Spleen (tissue), 11 donors: ENCODE results near the gene BOD1. TPM values are rescaled to one million over a fixed set of nuclear protein-coding genes. Genes with fewer than 3 reads are reported as not detected.

Experiments
- DNase-seq: peaks from one replicate; pipeline ENCODE4 v3.0.0-alpha.2; 2020
- H3K27ac ChIP-seq, 8 donors: fragments of 200-600 bp; sonication (generic) in 7 of 8; 1 replicate in 4 of 8; 2 replicates in 4 of 8; pipeline versions ENCODE4 v1.5.0 to v1.8.0; 2016 to 2021; ENCODE audit warnings: inconsistent platforms in 4 of 8, mild to moderate bottlenecking in 4 of 8, moderate library complexity in 1 of 8
- H3K27me3 ChIP-seq, 7 donors: fragments of 200-600 bp; sonication (generic) in 6 of 7; replicated peaks in 1 of 7; 1 replicate in 4 of 7; 2 replicates in 3 of 7; pipeline versions ENCODE4 v1.5.0 to v1.8.0; 2016 to 2021; ENCODE audit warnings: inconsistent platforms in 3 of 7, mild to moderate bottlenecking in 1 of 7
- H3K36me3 ChIP-seq, 6 donors: fragments of 200-600 bp; sonication (generic) in 5 of 6; 1 replicate in 4 of 6; 2 replicates in 2 of 6; pipeline versions ENCODE4 v1.5.0 to v1.8.0; 2016 to 2021; ENCODE audit warnings: inconsistent platforms in 2 of 6
- H3K4me1 ChIP-seq, 6 donors: fragments of 200-600 bp; sonication (generic) in 5 of 6; 1 replicate in 3 of 6; 2 replicates in 3 of 6; pipeline versions ENCODE4 v1.5.0 to v1.8.0; 2016 to 2021; ENCODE audit warnings: inconsistent platforms in 3 of 6
- H3K4me3 ChIP-seq, 8 donors: fragments of 200-600 bp; sonication (generic) in 7 of 8; 1 replicate in 4 of 8; 2 replicates in 4 of 8; pipeline versions ENCODE4 v1.5.0 to v1.8.0; 2016 to 2021; ENCODE audit warnings: inconsistent platforms in 4 of 8, mild to moderate bottlenecking in 4 of 8, moderate library complexity in 2 of 8
- H3K9me3 ChIP-seq, 8 donors: fragments of 200-600 bp; sonication (generic) in 7 of 8; 1 replicate in 4 of 8; 2 replicates in 4 of 8; pipeline versions ENCODE4 v1.5.0 to v1.8.0; 2016 to 2021; ENCODE audit warnings: inconsistent platforms in 4 of 8
- POLR2A ChIP-seq, 3 donors: fragments of 450-650 bp; IDR thresholded peaks; one replicate each; pipeline ENCODE4 v1.5.1; 2017; ENCODE audit warnings: antibody characterized with exemption in 3 of 3, mild to moderate bottlenecking in 1 of 3
- POLR2AphosphoS5 ChIP-seq, 3 donors: sonication (generic); formaldehyde crosslinking; IDR thresholded peaks; one replicate each; pipeline ENCODE4 v1.5.1; 2017; ENCODE audit warnings: antibody characterized with exemption in 3 of 3
- WGBS, 5 donors: extraction: QIAGEN DNeasy Blood & Tissue Kit in 3 of 5; methylation state at CpG; one replicate each; pipeline versions ENCODE4 v1.1.5 to v1.1.7; 2013 to 2018; 5-methylcytosine and 5-hydroxymethylcytosine counted together
- intact Hi-C: fragments of 100-400 bp; cut with DNase I; formaldehyde crosslinking; loops from one replicate; pipeline ENCODE4 v1.15.0; 2023; ENCODE audit warnings: low total_unique reads
- polyA plus RNA-seq, 3 donors: library from polyadenylated mRNA; stranded (reverse); fragments of 200-250 nt; gene quantifications; one replicate each; pipeline ENCODE4 v1.2.1, GENCODE V29; 2013
- total RNA-seq, 7 donors: library from RNA; depleted of rRNA in 3 of 7; stranded (reverse); fragments of >200 nt in 3 of 7; fragmentation: NEBNext Ultra II Directional in 4 of 7; extraction: Animal tissue kit (Norgen Biotek cat#: 25700) in 4 of 7; gene quantifications; one replicate each; pipeline versions ENCODE4 v1.1.0 to v1.2.1, GENCODE V29; 2016 to 2021
- TF ChIP-seq, protein P1 (sequence below), 11 experiments: fragments of 200-600 bp in 7 of 11; fragments of 450-650 bp in 4 of 11; sonication (generic) in 4 of 11; IDR thresholded peaks in 8 of 11; conservative IDR thresholded peaks in 3 of 11; 1 replicate in 7 of 11; 2 replicates in 4 of 11; pipeline versions ENCODE4 v1.4.0 to v1.8.0; 2016 to 2021; ENCODE audit warnings: antibody characterized with exemption in 11 of 11, inconsistent platforms in 4 of 11, mild to moderate bottlenecking in 1 of 11
- donor health status: healthy with polysubstance abuse.
- donor health status: DM: no; HTN: no; CAD: no; lungs with moderate emphysema.
- donor health status: DM: no; HTN: no; CAD: no.
- donor health status: Bipolar disorder and iron deficiency.
- donor health status: healthy.
- donor health status: DM: no; HTN: no; CAD: no.
- donor health status: DM: yes; HTN: yes; CAD: no.

The BOD1 gene
- total and polyA plus RNA-seq, 10 donors: 28.1 to 40.5 (median 31.6) TPM

DNA sequence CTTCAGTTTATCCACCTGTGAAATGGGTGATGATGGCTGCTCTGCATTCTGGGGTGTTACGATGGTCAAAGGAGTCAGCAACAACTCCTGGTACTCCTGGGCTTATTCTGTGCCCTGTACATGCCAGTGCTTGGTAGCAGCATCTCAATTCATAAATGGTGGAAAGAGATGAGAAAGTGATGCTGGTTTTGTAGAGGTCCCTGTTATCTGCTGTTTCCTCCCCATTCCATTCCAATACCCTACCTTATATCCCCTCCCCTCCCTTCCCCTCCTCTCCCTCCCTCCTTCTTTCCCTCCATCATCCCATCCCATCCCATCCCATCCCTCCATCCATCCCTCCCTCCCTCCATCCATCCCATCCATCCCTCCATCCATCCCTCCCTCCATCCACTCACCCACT lies 19.1 kb downstream of the BOD1 start:
- H3K9me3 ChIP-seq: peaks cover 2 to 33% (median 24%) of the 10 kb centered on the region in 8 donors
- H3K27me3 ChIP-seq: no peaks in the 10 kb centered on the region
- intact Hi-C loops: no loop called here
- no peaks in the 10 kb centered on the region for H3K4me1 ChIP-seq
- TF ChIP-seq POLR2A (IDR thresholded peaks at IDR 0.05): no peak
- TF ChIP-seq, protein P1, sequence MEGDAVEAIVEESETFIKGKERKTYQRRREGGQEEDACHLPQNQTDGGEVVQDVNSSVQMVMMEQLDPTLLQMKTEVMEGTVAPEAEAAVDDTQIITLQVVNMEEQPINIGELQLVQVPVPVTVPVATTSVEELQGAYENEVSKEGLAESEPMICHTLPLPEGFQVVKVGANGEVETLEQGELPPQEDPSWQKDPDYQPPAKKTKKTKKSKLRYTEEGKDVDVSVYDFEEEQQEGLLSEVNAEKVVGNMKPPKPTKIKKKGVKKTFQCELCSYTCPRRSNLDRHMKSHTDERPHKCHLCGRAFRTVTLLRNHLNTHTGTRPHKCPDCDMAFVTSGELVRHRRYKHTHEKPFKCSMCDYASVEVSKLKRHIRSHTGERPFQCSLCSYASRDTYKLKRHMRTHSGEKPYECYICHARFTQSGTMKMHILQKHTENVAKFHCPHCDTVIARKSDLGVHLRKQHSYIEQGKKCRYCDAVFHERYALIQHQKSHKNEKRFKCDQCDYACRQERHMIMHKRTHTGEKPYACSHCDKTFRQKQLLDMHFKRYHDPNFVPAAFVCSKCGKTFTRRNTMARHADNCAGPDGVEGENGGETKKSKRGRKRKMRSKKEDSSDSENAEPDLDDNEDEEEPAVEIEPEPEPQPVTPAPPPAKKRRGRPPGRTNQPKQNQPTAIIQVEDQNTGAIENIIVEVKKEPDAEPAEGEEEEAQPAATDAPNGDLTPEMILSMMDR (IDR thresholded peaks at IDR 0.05 in 8 of 11, conservative IDR thresholded peaks at IDR 0.05 in 3 of 11): no peak
- TF ChIP-seq POLR2AphosphoS5 (IDR thresholded peaks at IDR 0.05): no peak
- DNase-seq: no peak
- H3K27ac ChIP-seq: no peak overlapping the region
- H3K4me3 ChIP-seq: no peak overlapping the region
- WGBS, 5 donors: 89 to 100% (median 98%) methylated on average over 1 of the region's 1 CpG
- peaks cover 0 to 31% (median 0%) of the 10 kb centered on the region in 6 donors for H3K36me3 ChIP-seq

DNA sequence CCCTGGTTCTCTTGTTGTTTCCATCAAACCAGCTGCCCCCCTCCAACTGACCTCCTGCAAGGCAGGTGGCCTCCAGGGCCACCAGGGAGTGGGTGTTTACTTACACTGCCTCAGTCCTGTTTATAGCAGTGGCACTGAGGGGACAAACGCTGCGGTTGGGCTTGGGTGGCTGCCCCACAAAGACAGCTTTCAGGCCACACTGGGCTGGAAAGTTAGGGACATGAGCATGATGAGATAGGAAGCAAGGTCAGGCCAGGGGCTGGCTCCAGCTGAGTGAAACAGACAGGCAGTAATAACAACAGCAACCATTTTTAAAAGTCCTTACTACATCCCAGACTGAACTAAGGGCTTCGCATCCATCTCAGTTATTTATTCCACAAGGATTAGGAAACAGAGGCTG lies 20.6 kb downstream of the BOD1 start:
- H3K9me3 ChIP-seq: peaks cover 5 to 48% (median 39%) of the 10 kb centered on the region in 8 donors
- no peaks in the 10 kb centered on the region for H3K27me3 ChIP-seq
- no peak for DNase-seq
- H3K36me3 ChIP-seq: peaks cover 0 to 29% (median 0%) of the 10 kb centered on the region in 6 donors
- 71 to 84% (median 75%) methylated on average over 3 of the region's 3 CpGs for WGBS, 5 donors
- TF ChIP-seq, protein P1 (IDR thresholded peaks at IDR 0.05 in 8 of 11, conservative IDR thresholded peaks at IDR 0.05 in 3 of 11): no peak
- TF ChIP-seq POLR2AphosphoS5 (IDR thresholded peaks at IDR 0.05): no peak
- TF ChIP-seq POLR2A (IDR thresholded peaks at IDR 0.05): no peak
- H3K4me1 ChIP-seq: no peaks in the 10 kb centered on the region
- intact Hi-C loops: no loop called here
- H3K27ac ChIP-seq: no peak overlapping the region
- no peak overlapping the region for H3K4me3 ChIP-seq

DNA sequence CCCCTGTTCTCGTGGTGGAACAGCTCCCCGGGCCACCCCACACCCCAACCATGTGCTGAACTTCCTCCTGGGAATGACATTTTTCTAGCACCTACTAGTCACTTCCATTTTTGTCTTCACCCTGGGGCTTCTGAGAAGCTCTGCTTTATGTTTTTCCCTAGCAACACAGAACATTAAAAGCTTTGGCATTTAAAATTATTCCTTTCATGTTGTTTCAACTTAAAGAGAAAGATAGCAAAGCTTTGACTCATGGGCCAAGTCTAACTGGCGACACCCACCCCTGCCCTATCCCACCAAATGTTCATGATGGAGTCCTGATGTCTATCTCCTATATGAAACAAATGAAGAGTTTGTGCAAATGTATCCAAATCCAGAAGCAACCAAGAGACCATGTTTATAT lies 22.4 kb downstream of the BOD1 start:
- Histone ChIP-seq H3K27ac (no peak overlapping the region), H3K36me3 (peaks cover 0 to 22% (median 0%) of the 10 kb centered on the region in 6 donors), H3K4me3 (no peak overlapping the region), H3K4me1 (no peaks in the 10 kb centered on the region), H3K27me3 (no peaks in the 10 kb centered on the region), H3K9me3 (peaks cover 5 to 65% (median 53%) of the 10 kb centered on the region in 8 donors)
- WGBS, 5 donors: 76 to 83% (median 80%) methylated on average over 3 of the region's 3 CpGs
- no peak for DNase-seq
- TF ChIP-seq, protein P1 (IDR thresholded peaks at IDR 0.05 in 8 of 11, conservative IDR thresholded peaks at IDR 0.05 in 3 of 11): no peak
- TF ChIP-seq POLR2A (IDR thresholded peaks at IDR 0.05) (no peak), POLR2AphosphoS5 (IDR thresholded peaks at IDR 0.05) (no peak)
- intact Hi-C loops: no loop called here

DNA sequence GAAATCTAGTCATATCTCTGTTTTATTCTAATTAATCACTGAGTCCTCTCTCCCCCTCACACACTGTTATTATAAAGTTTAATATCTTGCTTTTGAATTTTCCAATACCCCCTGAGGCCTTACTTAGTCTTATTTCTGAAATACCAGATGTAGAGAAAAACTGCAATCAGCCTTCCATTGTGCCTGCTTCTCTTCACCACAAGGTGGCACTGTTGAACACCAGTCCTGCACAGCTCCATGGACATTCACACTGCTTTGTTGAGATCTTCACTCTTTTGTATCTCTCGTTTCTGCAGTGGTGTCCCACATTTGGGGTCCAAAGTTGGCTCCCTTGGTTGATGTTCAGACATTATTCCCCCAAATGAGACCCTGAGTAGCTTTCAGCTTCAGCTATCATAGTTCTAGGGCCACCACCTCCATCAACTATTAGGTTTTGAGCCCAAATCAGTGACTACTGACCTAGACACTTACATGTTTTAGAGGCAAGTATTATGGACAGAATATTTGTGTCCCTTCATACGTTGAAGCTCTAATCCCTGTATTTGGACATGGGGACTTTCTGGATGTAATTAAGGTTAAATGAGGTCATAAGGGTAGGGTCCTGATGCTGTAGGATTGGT lies 24.3 kb downstream of the BOD1 start:
- TF ChIP-seq, protein P1 (IDR thresholded peaks at IDR 0.05 in 8 of 11, conservative IDR thresholded peaks at IDR 0.05 in 3 of 11): peak in 6 of 11 experiments; percentile 13 to 55 (median 32)
- TF ChIP-seq POLR2A (IDR thresholded peaks at IDR 0.05): no peak
- no peak for TF ChIP-seq POLR2AphosphoS5 (IDR thresholded peaks at IDR 0.05)
- Histone ChIP-seq H3K9me3 (peaks cover 8 to 84% (median 69%) of the 10 kb centered on the region in 8 donors), H3K36me3 (peaks cover 0 to 15% (median 0%) of the 10 kb centered on the region in 6 donors), H3K4me3 (no peak overlapping the region), H3K4me1 (no peaks in the 10 kb centered on the region), H3K27me3 (no peaks in the 10 kb centered on the region), H3K27ac (no peak overlapping the region)
- intact Hi-C loops: no loop called here
- no peak for DNase-seq
- 81 to 92% (median 85%) methylated on average over 2 of the region's 2 CpGs for WGBS, 5 donors
